Naive thymus-derived CD4-positive, alpha-beta T cell (primary cell): ENCODE data around the gene BTN3A1. TPM values are rescaled to one million over a fixed set of nuclear protein-coding genes. Genes with fewer than 3 reads are reported as not detected.
A peak's percentile ranks its signal among the peaks of the same experiment; 100 is the strongest.

Source experiments
- ATAC-seq: fragments of 150-1000 bp; cut with Tn5 transposase; 2 replicates; pipeline ENCODE4 v1.10.0; 2021; ENCODE audit warnings: mild to moderate bottlenecking, moderate library complexity
- CTCF ChIA-PET: fragments of 350-600 bp; sonication (Branson Sonifier 250); formaldehyde crosslinking; loops from one replicate; lab custom pipeline; 2021; ENCODE audit warnings: antibody characterized with exemption; lab: Charles Lee
- POLR2A ChIA-PET: fragments of 350-600 bp; sonication (Branson Sonifier 250); formaldehyde crosslinking; loops from one replicate; lab custom pipeline; 2021; ENCODE audit warnings: antibody characterized with exemption, inconsistent platforms; lab: Charles Lee
- DNase-seq, 9 donors: peaks; one replicate each; pipeline versions ENCODE4 v3.0.0 to v3.0.0-alpha.2; 2020 to 2022; ENCODE audit warnings: mixed read lengths in 1 of 9
- H3K27ac ChIP-seq: one replicate; pipeline ENCODE4 v1.7.0; 2013; ENCODE audit warnings: mild to moderate bottlenecking, low read depth, low read length, moderate library complexity
- H3K27me3 ChIP-seq, 2 donors: one replicate each; pipeline ENCODE4 v1.7.0; 2013; ENCODE audit warnings: low read length in 2 of 2, mild to moderate bottlenecking in 2 of 2, moderate library complexity in 2 of 2; ENCODE audit not compliant: control insufficient read depth in 2 of 2, insufficient read depth in 2 of 2
- H3K36me3 ChIP-seq, 3 experiments: 1 replicate in 2 of 3; 2 replicates in 1 of 3; pipeline ENCODE4 v1.7.0; 2013; ENCODE audit warnings: low read length in 3 of 3, mild to moderate bottlenecking in 3 of 3, moderate library complexity in 1 of 3; ENCODE audit not compliant: insufficient read depth in 3 of 3, control insufficient read depth in 2 of 3
- H3K4me1 ChIP-seq, 2 donors: one replicate each; pipeline ENCODE4 v1.7.0; 2013; ENCODE audit warnings: low read length in 2 of 2, mild to moderate bottlenecking in 2 of 2, moderate library complexity in 1 of 2; ENCODE audit not compliant: control insufficient read depth in 2 of 2, insufficient read depth in 2 of 2
- H3K4me3 ChIP-seq: 2 replicates; pipeline ENCODE4 v1.7.0; 2013; ENCODE audit warnings: mild to moderate bottlenecking, low read length
- H3K9me3 ChIP-seq, 3 experiments: 1 replicate in 2 of 3; 2 replicates in 1 of 3; pipeline ENCODE4 v1.7.0; 2013; ENCODE audit warnings: low read length in 3 of 3; ENCODE audit not compliant: control insufficient read depth in 2 of 3
- H3K27ac Mint-ChIP-seq, 9 donors: one replicate each; pipeline ENCODE4 v1.8.0; 2020 to 2022; ENCODE audit warnings: mixed read lengths in 9 of 9, mild to moderate bottlenecking in 8 of 9, moderate library complexity in 5 of 9, inconsistent platforms in 2 of 9
- H3K27me3 Mint-ChIP-seq, 5 donors: one replicate each; pipeline ENCODE4 v1.8.0; 2021 to 2022; ENCODE audit warnings: mixed read lengths in 5 of 5, mild to moderate bottlenecking in 1 of 5
- H3K36me3 Mint-ChIP-seq, 5 donors: one replicate each; pipeline ENCODE4 v1.8.0; 2020 to 2022; ENCODE audit warnings: mixed read lengths in 5 of 5, mild to moderate bottlenecking in 3 of 5, inconsistent platforms in 1 of 5
- H3K4me1 Mint-ChIP-seq, 7 donors: one replicate each; pipeline ENCODE4 v1.8.0; 2020 to 2022; ENCODE audit warnings: mixed read lengths in 7 of 7, mild to moderate bottlenecking in 3 of 7, inconsistent platforms in 1 of 7
- H3K4me3 Mint-ChIP-seq, 10 donors: one replicate each; pipeline ENCODE4 v1.8.0; 2020 to 2022; ENCODE audit warnings: mild to moderate bottlenecking in 10 of 10, mixed read lengths in 10 of 10, moderate library complexity in 6 of 10, inconsistent platforms in 2 of 10
- H3K9me3 Mint-ChIP-seq, 11 donors: one replicate each; pipeline ENCODE4 v1.8.0; 2020 to 2022; ENCODE audit warnings: mixed read lengths in 11 of 11, mild to moderate bottlenecking in 4 of 11, inconsistent platforms in 1 of 11, moderate library complexity in 1 of 11
- intact Hi-C, 2 donors: fragments of 100-400 bp; cut with micrococcal nuclease; formaldehyde crosslinking; loops; one replicate each; pipeline ENCODE4 v1.15.1; 2023
- polyA plus RNA-seq, 2 donors: library from polyadenylated mRNA; unstranded; fragments of 300-500 nt; fragmentation: Illumina TruSeq; gene quantifications; one replicate each; pipeline ENCODE4 v1.2.3, GENCODE V29; 2021
- total RNA-seq, 6 experiments: library from RNA in 5 of 6; stranded (reverse) in 5 of 6; gene quantifications; 1 replicate in 5 of 6; 2 replicates in 1 of 6; pipeline ENCODE4 v1.2.3 and lab custom pipeline; 2021 to 2026

Gene BTN3A1
- total and polyA plus RNA-seq, 7 experiments from 2014 or later = 41.5 to 242 (median 206) TPM

DNA sequence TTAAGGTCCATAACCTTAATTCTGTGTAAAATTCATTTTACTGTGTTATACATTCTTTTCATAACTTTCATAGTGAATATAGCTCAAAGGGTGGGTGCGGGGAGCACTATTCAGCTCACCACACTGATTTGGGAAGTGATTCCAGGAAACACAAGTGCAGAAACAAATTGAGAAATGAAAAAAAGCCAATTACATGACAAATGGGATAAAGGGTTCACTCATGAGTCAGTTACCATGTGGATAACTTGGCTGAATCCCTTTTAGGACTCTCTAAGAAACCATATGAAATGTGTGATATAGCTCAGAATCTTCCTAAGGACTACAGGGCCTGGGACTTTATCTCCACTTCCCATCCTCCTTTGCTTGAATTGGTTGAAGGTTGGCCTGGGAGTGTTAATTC, 52.6 kb downstream of the BTN3A1 start:
- H3K27me3 Mint-ChIP-seq = no peaks in the 10 kb centered on the region
- ChIA-PET POLR2A (interaction anchor here (0.7 to 2.1 kb wide), 7 partner anchors 10 to 589 kb away, joined by 3 to 13 read pairs (median 3); no protein-coding TSS in a partner anchor), CTCF (interaction anchor here (0.5 kb wide), 1 partner anchor 340 kb away, joined by 3 read pairs; no protein-coding TSS in a partner anchor)
- no peak for ATAC-seq
- no peaks in the 10 kb centered on the region for H3K9me3 Mint-ChIP-seq
- Histone ChIP-seq H3K4me1 (peaks cover 7 to 15% of the 10 kb centered on the region in 2 donors), H3K9me3 (no peaks in the 10 kb centered on the region), H3K4me3 (no peak overlapping the region), H3K27me3 (no peaks in the 10 kb centered on the region), H3K36me3 (peaks cover 3 to 27% (median 6%) of the 10 kb centered on the region in 3 experiments), H3K27ac (peak overlapping the region; percentile 26)
- DNase-seq = no peak
- H3K4me3 Mint-ChIP-seq = no peak overlapping the region
- H3K4me1 Mint-ChIP-seq = peaks cover 24 to 48% (median 38%) of the 10 kb centered on the region in 7 donors
- intact Hi-C loops = loop anchor here (5.0 kb wide), 4 partner anchors 52 to 87 kb away; partner anchors contain the start of genes BTN2A2 (in 1 of the 2), BTN3A1 (in 1 of the 2) and BTN3A2 (in 1 of the 2)
- peak overlapping the region in 4 of 9 donors; percentile 21 to 74 (median 68) for H3K27ac Mint-ChIP-seq
- H3K36me3 Mint-ChIP-seq = peaks cover 10 to 37% (median 27%) of the 10 kb centered on the region in 5 donors

DNA sequence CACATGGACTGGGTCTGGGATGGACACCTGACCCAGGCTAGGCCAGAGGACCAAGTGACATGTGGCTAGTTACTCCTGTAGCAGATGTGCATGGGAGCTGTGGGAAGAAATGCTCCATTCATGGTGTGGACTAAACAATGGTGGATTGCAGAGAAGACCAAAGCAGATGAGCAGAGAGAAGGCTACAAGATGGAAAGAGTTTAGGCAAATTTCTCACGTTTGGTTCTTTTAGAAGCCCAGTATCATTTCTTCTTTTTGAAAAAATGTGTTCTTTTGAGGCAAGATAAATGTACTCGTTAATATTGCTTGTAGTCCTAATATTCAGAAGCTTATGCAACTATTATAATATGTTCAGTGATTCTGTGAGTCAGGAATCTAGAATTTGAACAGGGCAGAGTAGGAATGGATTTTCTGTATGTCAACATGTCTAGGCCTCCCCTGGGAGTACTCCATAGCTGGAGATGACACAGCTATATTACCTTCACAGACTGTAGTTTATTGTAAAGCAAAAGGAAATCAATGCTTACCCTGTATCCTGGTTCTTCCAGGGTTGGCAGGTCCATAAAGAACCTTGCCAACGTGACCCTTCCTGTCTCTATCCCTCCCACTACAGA, 53.4 kb downstream of the BTN3A1 start:
- no peaks in the 10 kb centered on the region for H3K9me3 ChIP-seq
- Mint-ChIP-seq H3K4me1 (peaks cover 28 to 53% (median 43%) of the 10 kb centered on the region in 7 donors), H3K27me3 (no peaks in the 10 kb centered on the region), H3K9me3 (no peaks in the 10 kb centered on the region), H3K4me3 (no peak overlapping the region), H3K36me3 (peaks cover 6 to 37% (median 26%) of the 10 kb centered on the region in 5 donors), H3K27ac (peak overlapping the region in 8 of 9 donors; percentile 8 to 98 (median 78))
- peaks cover 16 to 22% of the 10 kb centered on the region in 2 donors for H3K4me1 ChIP-seq
- ChIA-PET CTCF (no interaction called here), POLR2A (interaction anchor here (0.7 to 2.1 kb wide), 7 partner anchors 10 to 276 kb away, joined by 3 to 13 read pairs (median 3); no protein-coding TSS in a partner anchor)
- H3K36me3 ChIP-seq = peaks cover 0 to 24% (median 10%) of the 10 kb centered on the region in 3 experiments
- no peak overlapping the region for H3K4me3 ChIP-seq
- DNase-seq (no peak), ATAC-seq (no peak)
- intact Hi-C loops = loop anchor here (5.0 kb wide), 4 partner anchors 53 to 88 kb away; partner anchors contain the start of genes BTN2A2 (in 1 of the 2), BTN3A1 (in 1 of the 2) and BTN3A2 (in 1 of the 2)
- peak overlapping the region; percentile 15 for H3K27ac ChIP-seq
- H3K27me3 ChIP-seq = no peaks in the 10 kb centered on the region

DNA sequence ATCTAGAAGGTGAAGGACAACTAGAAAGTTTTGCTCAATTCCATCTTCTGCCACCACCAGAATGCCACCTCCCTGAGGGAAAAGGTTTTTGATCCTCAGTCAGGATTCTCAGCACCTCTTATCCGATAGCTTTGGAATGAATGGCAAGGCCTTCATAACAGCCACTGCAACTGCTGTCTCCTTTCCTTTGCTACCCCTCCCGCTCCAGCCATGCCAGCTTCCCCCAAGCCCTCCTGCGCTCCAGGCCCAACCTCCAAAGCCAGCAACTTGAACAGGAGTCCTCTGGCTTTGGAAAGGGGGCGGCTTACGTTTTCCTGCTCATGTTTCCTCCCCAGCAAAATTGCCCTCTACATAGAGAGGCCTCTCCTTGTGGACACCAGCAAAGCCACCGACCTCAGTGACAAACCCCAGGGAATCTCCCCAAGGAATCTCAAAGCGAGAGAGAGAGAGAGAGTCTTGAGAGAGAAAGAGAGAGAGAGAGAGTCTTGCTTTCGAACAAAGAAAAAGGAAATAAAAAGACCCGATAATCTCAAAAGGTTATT, 55.3 kb downstream of the BTN3A1 start:
- Mint-ChIP-seq H3K36me3 (peaks cover 10 to 32% (median 25%) of the 10 kb centered on the region in 5 donors), H3K9me3 (no peaks in the 10 kb centered on the region), H3K4me3 (peak overlapping the region; percentile 90 to 100 (median 98)), H3K27ac (peak overlapping the region; percentile 89 to 99 (median 94)), H3K27me3 (no peaks in the 10 kb centered on the region), H3K4me1 (peaks cover 42 to 67% (median 53%) of the 10 kb centered on the region in 7 donors)
- ATAC-seq (peak; percentile 18), DNase-seq (no peak)
- ChIA-PET POLR2A (interaction anchor here (0.6 to 1.2 kb wide), 2 partner anchors 15 to 79 kb away, joined by 3 read pairs; no protein-coding TSS in a partner anchor), CTCF (no interaction called here)
- intact Hi-C loops = loop anchor here (1.0 to 5.0 kb wide), 12 partner anchors 16 to 90 kb away; partner anchors contain the start of genes BTN3A1 (in 2 of the 2), BTN3A3 (in 2 of the 2), BTN2A2 (in 1 of the 2) and BTN3A2 (in 1 of the 2)
- peaks cover 27 to 37% of the 10 kb centered on the region in 2 donors for H3K4me1 ChIP-seq
- H3K9me3 ChIP-seq = no peaks in the 10 kb centered on the region
- H3K27ac ChIP-seq = peak overlapping the region; percentile 81
- H3K27me3 ChIP-seq = no peaks in the 10 kb centered on the region
- peak overlapping the region; percentile 93 for H3K4me3 ChIP-seq
- H3K36me3 ChIP-seq = peaks cover 0 to 22% (median 20%) of the 10 kb centered on the region in 3 experiments

DNA sequence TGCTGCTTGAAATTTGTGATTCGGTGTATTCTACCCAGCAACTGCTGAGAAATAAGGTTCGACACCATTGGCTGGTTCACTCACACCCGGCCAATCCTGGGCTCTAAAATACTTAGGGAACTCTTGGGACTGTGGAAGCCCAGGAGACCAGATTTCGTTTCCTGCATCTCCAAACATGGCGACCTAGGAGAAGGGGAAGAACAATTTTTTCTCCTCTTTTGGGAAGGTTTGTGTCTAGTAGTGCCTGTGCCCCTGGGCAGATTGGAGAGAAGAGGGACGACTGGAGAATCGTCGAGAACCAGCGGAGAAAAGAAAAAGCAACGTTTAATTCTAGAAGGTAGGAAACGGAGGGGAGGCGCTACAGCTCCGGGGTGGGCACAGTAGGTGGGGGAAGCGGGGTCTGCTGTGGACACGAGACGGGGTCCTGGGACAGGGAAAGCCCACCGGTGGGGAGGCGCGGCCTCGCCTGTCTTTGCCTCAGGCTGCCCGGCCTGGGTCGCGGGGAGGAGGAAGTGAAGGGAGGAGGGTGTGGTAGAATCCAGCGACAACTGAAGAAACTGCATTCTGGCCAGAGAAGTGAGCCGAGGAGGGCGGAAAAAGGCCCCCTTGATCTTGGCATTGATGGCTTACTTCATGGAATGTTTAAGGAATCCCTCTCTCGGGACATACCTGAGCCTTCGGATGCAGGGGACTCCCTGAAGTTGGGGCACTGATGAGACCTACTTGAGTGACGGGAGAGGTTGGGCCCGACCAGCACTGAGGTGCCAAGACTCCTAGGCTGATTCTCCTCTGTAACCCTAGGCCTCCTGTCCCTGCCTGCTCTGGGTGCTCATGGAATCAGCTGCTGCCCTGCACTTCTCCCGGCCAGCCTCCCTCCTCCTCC, 56.0 kb downstream of the BTN3A1 start, which contains the start of gene BTN2A1:
Gene BTN2A1, plus strand, starts transcription at position 150 of the 883 bp plus-strand sequence. Its CDS starts 682 bp downstream, at position 832.
- Histone ChIP-seq H3K4me3 (peak within 1 kb of the TSS; percentile 93), H3K36me3 (peaks cover 4 to 29% (median 26%) of the 10 kb centered on the region in 3 experiments), H3K9me3 (no peaks in the 10 kb centered on the region), H3K27ac (peak within 1 kb of the TSS; percentile 81), H3K27me3 (no peaks in the 10 kb centered on the region), H3K4me1 (peaks cover 27 to 38% of the 10 kb centered on the region in 2 donors)
- Mint-ChIP-seq H3K4me1 (peaks cover 43 to 75% (median 60%) of the 10 kb centered on the region in 7 donors), H3K27me3 (no peaks in the 10 kb centered on the region), H3K4me3 (peak within 1 kb of the TSS; percentile 90 to 100 (median 98)), H3K27ac (peak within 1 kb of the TSS; percentile 89 to 99 (median 94)), H3K9me3 (no peaks in the 10 kb centered on the region), H3K36me3 (peaks cover 10 to 39% (median 32%) of the 10 kb centered on the region in 5 donors)
- intact Hi-C loops = loop anchor here (1.0 to 5.0 kb wide), 13 partner anchors 15 to 91 kb away; partner anchors contain the start of genes BTN3A1 (in 2 of the 2), BTN3A3 (in 2 of the 2), BTN1A1 (in 1 of the 2) and BTN2A2 (in 1 of the 2)
- CTCF ChIA-PET = no interaction called here
- DNase-seq = peak in 8 of 9 donors; percentile 59 to 86 (median 78)
- POLR2A ChIA-PET = interaction anchor here (0.5 to 1.6 kb wide), 5 partner anchors 8 to 1428 kb away, joined by 3 to 5 read pairs (median 3); a partner anchor contains a TSS
- peak; percentile 99 for ATAC-seq

DNA sequence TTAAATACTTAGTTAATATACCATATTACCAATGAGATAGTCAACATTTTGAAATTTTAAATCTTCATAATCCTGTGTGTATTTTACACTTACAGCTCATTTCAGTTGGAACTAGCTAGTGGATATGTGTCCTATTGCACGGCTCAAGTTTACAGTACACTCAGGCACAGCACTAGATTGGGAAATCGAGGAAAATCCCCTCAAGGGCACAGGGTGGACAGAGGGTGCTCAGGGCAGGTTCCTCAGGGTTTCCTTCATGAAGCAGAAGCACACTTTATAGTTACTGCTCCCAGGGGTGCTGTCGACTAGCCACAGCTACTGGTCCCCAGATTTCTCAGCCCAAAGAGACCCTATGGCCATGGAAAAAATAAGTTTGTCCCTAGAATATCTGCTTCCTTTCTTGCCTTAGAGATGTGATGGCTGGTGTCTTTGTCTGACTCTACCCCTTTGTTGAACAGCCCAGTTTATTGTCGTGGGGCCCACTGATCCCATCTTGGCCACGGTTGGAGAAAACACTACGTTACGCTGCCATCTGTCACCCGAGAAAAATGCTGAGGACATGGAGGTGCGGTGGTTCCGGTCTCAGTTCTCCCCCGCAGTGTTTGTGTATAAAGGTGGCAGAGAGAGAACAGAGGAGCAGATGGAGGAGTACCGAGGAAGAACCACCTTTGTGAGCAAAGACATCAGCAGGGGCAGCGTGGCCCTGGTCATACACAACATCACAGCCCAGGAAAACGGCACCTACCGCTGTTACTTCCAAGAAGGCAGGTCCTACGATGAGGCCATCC, 57.1 kb downstream of the BTN3A1 start:
- Mint-ChIP-seq H3K4me3 (peak overlapping the region; percentile 63 to 99 (median 86)), H3K36me3 (peaks cover 13 to 48% (median 42%) of the 10 kb centered on the region in 5 donors), H3K4me1 (peaks cover 54 to 84% (median 66%) of the 10 kb centered on the region in 7 donors), H3K27me3 (no peaks in the 10 kb centered on the region), H3K9me3 (no peaks in the 10 kb centered on the region), H3K27ac (peak overlapping the region; percentile 26 to 96 (median 72))
- Histone ChIP-seq H3K9me3 (no peaks in the 10 kb centered on the region), H3K27me3 (no peaks in the 10 kb centered on the region), H3K27ac (peak overlapping the region; percentile 19), H3K4me1 (peaks cover 27 to 38% of the 10 kb centered on the region in 2 donors), H3K36me3 (peaks cover 14 to 40% (median 38%) of the 10 kb centered on the region in 3 experiments), H3K4me3 (peak overlapping the region; percentile 1)
- intact Hi-C loops = loop anchor here (2.0 to 5.0 kb wide), 5 partner anchors 42 to 92 kb away; partner anchors contain the start of genes BTN1A1 (in 1 of the 2), BTN2A2 (in 1 of the 2), BTN3A1 (in 1 of the 2) and BTN3A2 (in 1 of the 2)
- ChIA-PET POLR2A (interaction anchor here (0.8 to 1.6 kb wide), 3 partner anchors 10 to 14 kb away, joined by 3 to 4 read pairs (median 4); no protein-coding TSS in a partner anchor), CTCF (no interaction called here)
- no peak for ATAC-seq
- no peak for DNase-seq
